K562 (cell line): ENCODE measurements around the gene P3H1.

Experiments
- ARID4B ChIP-seq: sonication (generic); formaldehyde crosslinking; IDR thresholded peaks from 2 replicates; pipeline ENCODE4 v1.8.0; 2022; ENCODE audit warnings: mild to moderate bottlenecking, missing genetic modification reagents
- CBFB ChIP-seq: sonication (generic); formaldehyde crosslinking; IDR thresholded peaks from 2 replicates; pipeline ENCODE4 v1.4.0; 2020; ENCODE audit warnings: mild to moderate bottlenecking, missing genetic modification reagents
- LEF1 ChIP-seq: fragments of 450-650 bp; IDR thresholded peaks from 2 replicates; pipeline ENCODE4 v1.6.1; 2016; ENCODE audit warnings: mild to moderate bottlenecking
- MYC ChIP-seq, 2 experiments: fragments of 250-450 bp in 1 of 2; sonication (Bioruptor Pico) in 1 of 2; IDR thresholded peaks; 2 replicates each; pipeline versions ENCODE4 v1.5.1 to v1.6.1; 2012 to 2021; ENCODE audit warnings: low read depth in 2 of 2, borderline replicate concordance in 1 of 2, improper control_type of control experiment in 1 of 2, low read length in 1 of 2, mild to moderate bottlenecking in 1 of 2, moderate library complexity in 1 of 2
- PHB ChIP-seq: fragments of 250-450 bp; sonication (Bioruptor Pico); IDR thresholded peaks from 2 replicates; pipeline ENCODE4 v1.5.0; 2021
- POLR2AphosphoS5 ChIP-seq: IDR thresholded peaks from 2 replicates; pipeline ENCODE4 v1.6.1; 2011; ENCODE audit warnings: mild to moderate bottlenecking, low read depth, low read length, moderate library complexity; ENCODE audit not compliant: control insufficient read depth, insufficient read depth
- SMAD3 ChIP-seq: fragments of 450-650 bp; formaldehyde crosslinking; conservative IDR thresholded peaks from 2 replicates; pipeline ENCODE4 v1.4.0; 2020; ENCODE audit warnings: mild to moderate bottlenecking
- TF ChIP-seq, protein P1 (sequence below), 3 experiments: IDR thresholded peaks in 2 of 3; conservative IDR thresholded peaks in 1 of 3; 2 replicates each; pipeline ENCODE4 v1.5.1; 2011 to 2012; ENCODE audit warnings: low read length in 3 of 3, mild to moderate bottlenecking in 3 of 3, control low read depth in 2 of 3, improper control_type of control experiment in 1 of 3, inconsistent platforms in 1 of 3, low read depth in 1 of 3, mixed read lengths in 1 of 3, moderate library complexity in 1 of 3; ENCODE audit not compliant: insufficient read depth in 2 of 3
- TF ChIP-seq, protein P2 (sequence below): fragments of 450-650 bp; IDR thresholded peaks from 2 replicates; pipeline ENCODE4 v1.6.1; 2017; ENCODE audit warnings: antibody characterized with exemption, mild to moderate bottlenecking
- TF ChIP-seq, protein P3 (sequence below): fragments of 250-450 bp; sonication (Bioruptor Pico); IDR thresholded peaks from 2 replicates; pipeline ENCODE4 v1.8.0; 2021; ENCODE audit warnings: moderate library complexity, mild to moderate bottlenecking, inconsistent platforms
- TF ChIP-seq, protein P4 (sequence below): sonication (generic); formaldehyde crosslinking; IDR thresholded peaks from 2 replicates; pipeline ENCODE4 v1.8.1; 2023; ENCODE audit warnings: mild to moderate bottlenecking, missing genetic modification reagents

GRCh38 chr1:42801832-42802473 is 35.1 kb upstream of the P3H1 start:
- TF ChIP-seq, protein P1, sequence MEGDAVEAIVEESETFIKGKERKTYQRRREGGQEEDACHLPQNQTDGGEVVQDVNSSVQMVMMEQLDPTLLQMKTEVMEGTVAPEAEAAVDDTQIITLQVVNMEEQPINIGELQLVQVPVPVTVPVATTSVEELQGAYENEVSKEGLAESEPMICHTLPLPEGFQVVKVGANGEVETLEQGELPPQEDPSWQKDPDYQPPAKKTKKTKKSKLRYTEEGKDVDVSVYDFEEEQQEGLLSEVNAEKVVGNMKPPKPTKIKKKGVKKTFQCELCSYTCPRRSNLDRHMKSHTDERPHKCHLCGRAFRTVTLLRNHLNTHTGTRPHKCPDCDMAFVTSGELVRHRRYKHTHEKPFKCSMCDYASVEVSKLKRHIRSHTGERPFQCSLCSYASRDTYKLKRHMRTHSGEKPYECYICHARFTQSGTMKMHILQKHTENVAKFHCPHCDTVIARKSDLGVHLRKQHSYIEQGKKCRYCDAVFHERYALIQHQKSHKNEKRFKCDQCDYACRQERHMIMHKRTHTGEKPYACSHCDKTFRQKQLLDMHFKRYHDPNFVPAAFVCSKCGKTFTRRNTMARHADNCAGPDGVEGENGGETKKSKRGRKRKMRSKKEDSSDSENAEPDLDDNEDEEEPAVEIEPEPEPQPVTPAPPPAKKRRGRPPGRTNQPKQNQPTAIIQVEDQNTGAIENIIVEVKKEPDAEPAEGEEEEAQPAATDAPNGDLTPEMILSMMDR (IDR thresholded peaks at IDR 0.05 in 2 of 3, conservative IDR thresholded peaks at IDR 0.05 in 1 of 3; ENCODE audit: insufficient read depth in 2 of 3, low read depth in 1 of 3, low read length in 3 of 3) = no peak
- no peak for TF ChIP-seq PHB (CRISPR knock-in tag)
- TF ChIP-seq, protein P2, sequence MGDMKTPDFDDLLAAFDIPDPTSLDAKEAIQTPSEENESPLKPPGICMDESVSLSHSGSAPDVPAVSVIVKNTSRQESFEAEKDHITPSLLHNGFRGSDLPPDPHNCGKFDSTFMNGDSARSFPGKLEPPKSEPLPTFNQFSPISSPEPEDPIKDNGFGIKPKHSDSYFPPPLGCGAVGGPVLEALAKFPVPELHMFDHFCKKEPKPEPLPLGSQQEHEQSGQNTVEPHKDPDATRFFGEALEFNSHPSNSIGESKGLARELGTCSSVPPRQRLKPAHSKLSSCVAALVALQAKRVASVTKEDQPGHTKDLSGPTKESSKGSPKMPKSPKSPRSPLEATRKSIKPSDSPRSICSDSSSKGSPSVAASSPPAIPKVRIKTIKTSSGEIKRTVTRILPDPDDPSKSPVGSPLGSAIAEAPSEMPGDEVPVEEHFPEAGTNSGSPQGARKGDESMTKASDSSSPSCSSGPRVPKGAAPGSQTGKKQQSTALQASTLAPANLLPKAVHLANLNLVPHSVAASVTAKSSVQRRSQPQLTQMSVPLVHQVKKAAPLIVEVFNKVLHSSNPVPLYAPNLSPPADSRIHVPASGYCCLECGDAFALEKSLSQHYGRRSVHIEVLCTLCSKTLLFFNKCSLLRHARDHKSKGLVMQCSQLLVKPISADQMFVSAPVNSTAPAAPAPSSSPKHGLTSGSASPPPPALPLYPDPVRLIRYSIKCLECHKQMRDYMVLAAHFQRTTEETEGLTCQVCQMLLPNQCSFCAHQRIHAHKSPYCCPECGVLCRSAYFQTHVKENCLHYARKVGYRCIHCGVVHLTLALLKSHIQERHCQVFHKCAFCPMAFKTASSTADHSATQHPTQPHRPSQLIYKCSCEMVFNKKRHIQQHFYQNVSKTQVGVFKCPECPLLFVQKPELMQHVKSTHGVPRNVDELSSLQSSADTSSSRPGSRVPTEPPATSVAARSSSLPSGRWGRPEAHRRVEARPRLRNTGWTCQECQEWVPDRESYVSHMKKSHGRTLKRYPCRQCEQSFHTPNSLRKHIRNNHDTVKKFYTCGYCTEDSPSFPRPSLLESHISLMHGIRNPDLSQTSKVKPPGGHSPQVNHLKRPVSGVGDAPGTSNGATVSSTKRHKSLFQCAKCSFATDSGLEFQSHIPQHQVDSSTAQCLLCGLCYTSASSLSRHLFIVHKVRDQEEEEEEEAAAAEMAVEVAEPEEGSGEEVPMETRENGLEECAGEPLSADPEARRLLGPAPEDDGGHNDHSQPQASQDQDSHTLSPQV = no peak
- TF ChIP-seq POLR2AphosphoS5 = no peak
- TF ChIP-seq ARID4B = no peak
- TF ChIP-seq, protein P3, sequence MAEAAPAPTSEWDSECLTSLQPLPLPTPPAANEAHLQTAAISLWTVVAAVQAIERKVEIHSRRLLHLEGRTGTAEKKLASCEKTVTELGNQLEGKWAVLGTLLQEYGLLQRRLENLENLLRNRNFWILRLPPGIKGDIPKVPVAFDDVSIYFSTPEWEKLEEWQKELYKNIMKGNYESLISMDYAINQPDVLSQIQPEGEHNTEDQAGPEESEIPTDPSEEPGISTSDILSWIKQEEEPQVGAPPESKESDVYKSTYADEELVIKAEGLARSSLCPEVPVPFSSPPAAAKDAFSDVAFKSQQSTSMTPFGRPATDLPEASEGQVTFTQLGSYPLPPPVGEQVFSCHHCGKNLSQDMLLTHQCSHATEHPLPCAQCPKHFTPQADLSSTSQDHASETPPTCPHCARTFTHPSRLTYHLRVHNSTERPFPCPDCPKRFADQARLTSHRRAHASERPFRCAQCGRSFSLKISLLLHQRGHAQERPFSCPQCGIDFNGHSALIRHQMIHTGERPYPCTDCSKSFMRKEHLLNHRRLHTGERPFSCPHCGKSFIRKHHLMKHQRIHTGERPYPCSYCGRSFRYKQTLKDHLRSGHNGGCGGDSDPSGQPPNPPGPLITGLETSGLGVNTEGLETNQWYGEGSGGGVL (CRISPR knock-in tag) = no peak
- no peak for TF ChIP-seq CBFB (CRISPR knock-in tag)
- no peak for TF ChIP-seq SMAD3 (CRISPR knock-in tag)
- no peak for TF ChIP-seq MYC (IDR thresholded peaks at IDR 0.05; ENCODE audit: low read depth, low read length)
- TF ChIP-seq MYC (CRISPR knock-in tag; IDR thresholded peaks at IDR 0.05; ENCODE audit: borderline replicate concordance, low read depth) = no peak
- TF ChIP-seq, protein P4, sequence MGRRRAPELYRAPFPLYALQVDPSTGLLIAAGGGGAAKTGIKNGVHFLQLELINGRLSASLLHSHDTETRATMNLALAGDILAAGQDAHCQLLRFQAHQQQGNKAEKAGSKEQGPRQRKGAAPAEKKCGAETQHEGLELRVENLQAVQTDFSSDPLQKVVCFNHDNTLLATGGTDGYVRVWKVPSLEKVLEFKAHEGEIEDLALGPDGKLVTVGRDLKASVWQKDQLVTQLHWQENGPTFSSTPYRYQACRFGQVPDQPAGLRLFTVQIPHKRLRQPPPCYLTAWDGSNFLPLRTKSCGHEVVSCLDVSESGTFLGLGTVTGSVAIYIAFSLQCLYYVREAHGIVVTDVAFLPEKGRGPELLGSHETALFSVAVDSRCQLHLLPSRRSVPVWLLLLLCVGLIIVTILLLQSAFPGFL (CRISPR knock-in tag) = no peak
- TF ChIP-seq LEF1 = no peak
